Neuron (in vitro differentiated cells): Measurements from ENCODE around the gene FRMD5.
"Not testable (repeated sequence)": the region's sequence is repeated elsewhere in the genome, so short reads cannot be mapped to it uniquely, and the experiment has no call there.

Source experiments
- H2AFZ ChIP-seq: one replicate; pipeline ENCODE4 v1.6.1; 2013; ENCODE audit warnings: low read depth, mild to moderate bottlenecking, inconsistent platforms, low read length, moderate library complexity
- H3K27me3 ChIP-seq: one replicate; pipeline ENCODE4 v1.6.1; 2013; ENCODE audit warnings: low read length; ENCODE audit not compliant: insufficient read depth
- H3K36me3 ChIP-seq: one replicate; pipeline ENCODE4 v1.6.1; 2013; ENCODE audit warnings: low read length; ENCODE audit not compliant: insufficient read depth
- H3K4me1 ChIP-seq: one replicate; pipeline ENCODE4 v1.6.1; 2013; ENCODE audit warnings: low read length; ENCODE audit not compliant: insufficient read depth
- H3K4me3 ChIP-seq: 2 replicates; pipeline ENCODE4 v1.5.1; 2013; ENCODE audit warnings: mild to moderate bottlenecking, low read length, moderate library complexity
- H3K9me3 ChIP-seq: one replicate; pipeline ENCODE4 v1.6.1; 2013; ENCODE audit warnings: low read length

FRMD5 gene

DNA sequence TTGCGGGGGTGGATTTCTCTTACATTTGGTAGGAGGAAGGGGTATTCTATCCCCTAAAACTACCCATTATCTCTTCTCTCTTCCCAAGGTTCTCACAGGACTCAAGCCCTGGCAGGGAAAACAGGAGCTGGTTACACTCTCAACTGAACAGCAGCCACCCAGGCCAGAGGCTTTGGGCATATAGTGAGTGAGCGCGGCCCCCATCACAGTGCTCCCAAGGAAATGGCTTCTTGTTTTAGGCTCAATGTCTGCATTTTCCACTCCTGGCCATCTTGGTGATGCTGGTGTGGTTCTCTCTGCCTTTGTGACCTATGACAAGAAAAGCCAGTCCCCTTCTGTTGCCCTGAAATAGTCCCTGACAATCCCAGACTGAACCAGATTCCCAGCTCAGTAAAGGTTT lies 318.2 kb downstream of the FRMD5 start:
- peaks cover 14% of the 10 kb centered on the region for H3K36me3 ChIP-seq
- H3K4me1 ChIP-seq: no peaks in the 10 kb centered on the region
- no peaks in the 10 kb centered on the region for H3K9me3 ChIP-seq
- no peak overlapping the region for H2AFZ ChIP-seq
- no peaks in the 10 kb centered on the region for H3K27me3 ChIP-seq
- no peak overlapping the region for H3K4me3 ChIP-seq

DNA sequence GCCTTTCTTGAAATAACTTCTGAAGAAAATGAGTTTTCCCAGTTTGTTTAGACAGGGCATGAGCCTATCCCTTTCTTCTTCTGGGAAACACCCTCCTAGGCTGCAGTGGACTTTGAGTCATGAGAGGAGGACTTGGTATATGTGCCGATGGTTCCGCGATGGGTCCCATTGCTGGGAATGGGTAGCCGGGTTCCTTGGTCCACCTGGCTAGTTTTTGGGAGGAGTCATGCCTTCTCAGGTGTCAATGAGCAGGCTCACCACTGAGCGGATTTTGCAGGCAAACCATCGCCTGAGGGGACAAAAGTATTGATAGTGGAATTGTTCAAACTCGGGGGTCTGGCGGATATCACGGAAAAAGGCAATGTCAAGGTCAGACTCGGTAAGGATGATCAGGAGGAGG lies 321.4 kb downstream of the FRMD5 start:
- Histone ChIP-seq H3K36me3 (peaks cover 12% of the 10 kb centered on the region), H3K9me3 (no peaks in the 10 kb centered on the region)

DNA sequence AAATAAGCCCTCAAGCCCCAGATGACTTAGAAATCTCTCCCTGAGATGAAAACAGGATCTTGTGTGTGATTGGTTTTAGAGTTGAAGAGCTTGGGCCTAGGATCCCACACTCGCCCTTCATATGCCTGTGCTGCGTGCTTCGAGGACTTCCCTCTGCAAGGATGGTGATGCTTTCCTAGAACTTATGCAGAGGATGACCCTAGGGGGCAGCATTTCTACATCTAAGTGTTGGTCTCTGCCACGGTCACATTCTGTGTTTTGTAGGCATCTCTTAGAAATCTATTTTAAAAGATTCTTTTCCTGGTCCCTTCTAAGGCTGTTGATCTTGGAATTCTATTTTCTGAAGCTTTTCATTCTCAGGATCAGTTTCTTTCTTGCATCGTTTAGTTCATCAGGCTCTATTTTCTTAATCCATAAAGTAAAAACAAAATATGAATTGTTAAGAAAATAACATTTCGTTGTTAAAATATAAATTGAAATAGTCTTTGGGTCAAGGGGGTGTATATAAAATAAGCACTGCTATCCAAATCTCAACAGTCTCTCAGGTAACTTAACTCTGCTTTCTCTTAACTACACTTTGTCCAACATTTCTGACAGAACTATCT lies 322.6 kb downstream of the FRMD5 start:
- Histone ChIP-seq H3K27me3 (no peaks in the 10 kb centered on the region), H3K4me3 (no peak overlapping the region), H3K36me3 (peaks cover 10% of the 10 kb centered on the region), H3K4me1 (no peaks in the 10 kb centered on the region), H3K9me3 (no peaks in the 10 kb centered on the region), H2AFZ (no peak overlapping the region)

More for the DNA sequence above, 321.4 kb downstream of the FRMD5 start:
- Histone ChIP-seq H3K27me3 (no peaks in the 10 kb centered on the region), H3K4me1 (no peaks in the 10 kb centered on the region), H2AFZ (no peak overlapping the region), H3K4me3 (no peak overlapping the region)

DNA sequence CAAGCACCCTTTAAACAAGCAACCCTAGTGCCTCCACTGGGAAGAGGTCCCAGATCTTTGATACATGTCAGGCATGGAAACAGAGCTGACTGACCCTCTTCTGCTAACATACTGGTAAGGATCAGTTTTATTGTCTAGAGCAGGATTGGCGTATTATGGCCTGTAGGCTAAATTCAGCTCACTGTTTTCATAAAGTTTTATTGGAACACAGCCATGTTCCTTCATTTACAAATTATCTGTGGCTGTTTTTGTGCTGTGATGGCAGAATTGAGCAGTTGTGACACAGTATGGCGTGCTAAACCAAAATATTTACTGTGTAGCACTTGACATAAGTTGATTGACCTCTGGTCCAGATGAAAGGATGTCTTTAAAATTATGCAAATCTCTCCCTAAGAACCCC lies 323.2 kb downstream of the FRMD5 start:
- Histone ChIP-seq H3K4me3 (no peak overlapping the region), H3K9me3 (no peaks in the 10 kb centered on the region), H3K27me3 (no peaks in the 10 kb centered on the region), H2AFZ (no peak overlapping the region), H3K4me1 (no peaks in the 10 kb centered on the region), H3K36me3 (peaks cover 10% of the 10 kb centered on the region)

DNA sequence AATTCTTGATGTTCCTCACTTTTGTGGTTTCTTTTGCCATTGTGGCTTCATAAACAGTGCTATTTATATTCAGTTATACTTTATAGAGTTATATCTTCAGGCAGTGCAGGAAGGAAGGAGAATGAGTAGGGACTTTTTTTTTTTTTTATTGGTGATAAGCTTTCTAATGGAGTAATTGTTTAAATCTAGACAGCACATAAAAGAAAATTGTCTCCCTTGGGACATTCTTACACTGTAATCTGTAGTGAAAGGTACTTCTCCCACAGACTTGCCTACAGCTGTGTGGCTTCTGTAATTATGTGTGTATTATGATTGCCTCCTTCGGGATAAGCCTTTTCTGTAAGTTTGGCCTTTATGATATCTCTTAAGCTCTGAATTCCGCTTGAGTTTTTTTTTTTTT lies 326.7 kb downstream of the FRMD5 start:
- H3K36me3 ChIP-seq: peaks cover 18% of the 10 kb centered on the region

DNA sequence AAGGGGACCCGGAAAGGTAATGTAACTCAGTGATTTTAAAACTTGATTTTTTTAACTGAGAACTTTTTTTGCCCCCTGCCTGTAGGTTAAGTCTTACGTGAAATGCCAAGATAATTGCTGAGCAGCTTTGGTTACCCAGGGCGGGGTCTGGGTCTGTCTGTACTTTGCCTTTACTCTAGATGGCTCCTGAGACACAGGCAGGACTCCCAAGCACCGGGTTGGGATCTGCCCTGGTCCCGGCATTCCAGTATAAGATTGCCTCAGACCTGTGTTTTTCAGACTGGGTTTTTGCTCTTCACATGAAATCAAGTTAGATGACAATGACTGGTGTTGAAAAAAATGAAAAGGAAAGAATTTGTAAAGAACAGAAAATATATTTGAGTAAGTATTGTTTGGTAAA lies 328.0 kb downstream of the FRMD5 start:
- Histone ChIP-seq H3K4me1 (no peaks in the 10 kb centered on the region), H3K36me3 (peaks cover 18% of the 10 kb centered on the region), H3K9me3 (no peaks in the 10 kb centered on the region), H3K4me3 (no peak overlapping the region), H3K27me3 (no peaks in the 10 kb centered on the region), H2AFZ (no peak overlapping the region)

More for the DNA sequence above, 326.7 kb downstream of the FRMD5 start:
- no peak overlapping the region for H2AFZ ChIP-seq
- H3K4me3 ChIP-seq: no peak overlapping the region
- H3K27me3 ChIP-seq: no peaks in the 10 kb centered on the region
- no peaks in the 10 kb centered on the region for H3K4me1 ChIP-seq
- no peaks in the 10 kb centered on the region for H3K9me3 ChIP-seq

DNA sequence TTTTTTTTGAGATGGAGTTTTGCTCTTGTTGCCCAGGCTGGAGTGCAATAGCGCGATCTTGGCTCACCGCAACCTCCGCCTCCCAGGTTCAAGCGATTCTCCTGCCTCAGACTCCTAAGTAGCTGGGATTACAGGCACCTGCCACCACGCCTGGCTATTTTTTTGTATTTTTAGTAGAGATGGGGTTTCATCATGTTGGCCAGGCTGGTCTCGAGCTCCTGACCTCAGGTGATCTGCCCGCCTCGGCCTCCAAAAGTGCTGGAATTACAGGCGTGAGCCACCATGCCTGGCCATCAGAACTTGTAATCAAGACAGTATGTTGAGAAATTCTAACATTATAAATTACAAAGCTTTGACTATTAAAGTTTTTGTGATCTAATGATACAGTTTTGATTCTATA lies 328.4 kb downstream of the FRMD5 start:
- not testable (repeated sequence) for H3K27me3 ChIP-seq, H2AFZ ChIP-seq, H3K4me3 ChIP-seq, H3K9me3 ChIP-seq, H3K4me1 ChIP-seq
- H3K36me3 ChIP-seq: peaks cover 15% of the 10 kb centered on the region

DNA sequence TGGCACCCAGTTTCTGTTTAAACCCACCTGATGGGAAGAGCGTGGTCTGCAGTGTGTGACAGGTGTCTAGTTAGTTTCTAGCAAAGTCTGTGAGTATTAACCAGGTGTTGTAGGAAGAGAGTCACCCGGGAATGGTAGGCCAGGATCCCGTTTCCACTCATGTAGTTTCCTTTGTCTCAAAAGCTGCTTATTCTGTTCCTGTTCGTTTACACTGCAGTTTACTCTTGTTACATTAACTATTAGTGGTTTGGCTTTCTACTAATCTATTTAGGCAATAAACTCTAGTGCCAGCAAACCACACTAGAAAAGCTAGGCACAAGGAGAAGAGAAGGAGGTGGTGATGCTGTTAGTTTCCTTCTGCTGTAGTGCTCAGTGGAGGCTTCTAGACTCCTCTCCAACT lies 335.5 kb downstream of the FRMD5 start:
- peaks cover 19% of the 10 kb centered on the region for H3K36me3 ChIP-seq
- no peak overlapping the region for H2AFZ ChIP-seq
- H3K9me3 ChIP-seq: no peaks in the 10 kb centered on the region
- H3K4me3 ChIP-seq: no peak overlapping the region
- no peaks in the 10 kb centered on the region for H3K4me1 ChIP-seq
- H3K27me3 ChIP-seq: no peaks in the 10 kb centered on the region

DNA sequence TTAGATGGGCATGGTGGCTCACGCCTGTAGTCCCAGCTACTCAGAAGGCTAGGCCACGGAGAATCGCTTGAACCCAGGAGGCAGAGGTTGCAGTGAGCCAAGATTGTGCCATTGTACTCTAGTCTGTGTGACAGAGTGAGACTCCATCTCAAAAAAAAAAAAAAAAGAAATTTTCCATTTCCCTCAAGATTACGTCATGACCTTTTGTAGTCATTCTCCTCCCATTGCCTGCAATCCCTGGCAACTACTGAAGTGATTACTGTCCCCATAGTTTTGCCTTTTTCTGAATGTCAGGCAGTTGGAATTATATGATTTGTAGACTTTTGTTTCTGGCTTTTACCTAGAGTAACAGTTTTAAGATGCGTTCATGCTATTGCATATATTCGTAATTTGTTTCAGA lies 340.3 kb downstream of the FRMD5 start:
- no peaks in the 10 kb centered on the region for H3K4me1 ChIP-seq
- H3K27me3 ChIP-seq: no peaks in the 10 kb centered on the region
- H2AFZ ChIP-seq: no peak overlapping the region
- no peak overlapping the region for H3K4me3 ChIP-seq
- peaks cover 23% of the 10 kb centered on the region for H3K36me3 ChIP-seq
- no peaks in the 10 kb centered on the region for H3K9me3 ChIP-seq

DNA sequence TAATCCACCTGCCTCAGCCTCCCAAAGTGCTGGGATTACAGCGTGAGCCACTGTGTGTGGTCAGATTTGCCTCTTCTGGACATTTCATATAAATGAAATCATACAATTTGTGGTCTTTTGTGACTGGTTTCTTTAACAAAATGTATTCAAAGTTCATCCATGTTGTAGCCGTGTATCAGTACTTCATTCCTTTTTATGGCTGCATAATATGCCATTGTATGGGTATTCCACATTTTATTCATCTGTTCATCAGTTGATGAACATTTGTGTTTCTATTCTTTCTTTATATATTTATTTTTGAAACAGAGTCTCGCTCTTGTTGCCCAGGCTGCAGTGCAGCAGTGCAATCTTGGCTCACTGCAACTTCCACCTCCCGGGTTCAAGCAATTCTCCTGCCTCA lies 342.5 kb downstream of the FRMD5 start:
- H3K27me3 ChIP-seq: no peaks in the 10 kb centered on the region
- peaks cover 22% of the 10 kb centered on the region for H3K36me3 ChIP-seq
- no peak overlapping the region for H3K4me3 ChIP-seq
- H3K4me1 ChIP-seq: no peaks in the 10 kb centered on the region
- no peak overlapping the region for H2AFZ ChIP-seq
- no peaks in the 10 kb centered on the region for H3K9me3 ChIP-seq

DNA sequence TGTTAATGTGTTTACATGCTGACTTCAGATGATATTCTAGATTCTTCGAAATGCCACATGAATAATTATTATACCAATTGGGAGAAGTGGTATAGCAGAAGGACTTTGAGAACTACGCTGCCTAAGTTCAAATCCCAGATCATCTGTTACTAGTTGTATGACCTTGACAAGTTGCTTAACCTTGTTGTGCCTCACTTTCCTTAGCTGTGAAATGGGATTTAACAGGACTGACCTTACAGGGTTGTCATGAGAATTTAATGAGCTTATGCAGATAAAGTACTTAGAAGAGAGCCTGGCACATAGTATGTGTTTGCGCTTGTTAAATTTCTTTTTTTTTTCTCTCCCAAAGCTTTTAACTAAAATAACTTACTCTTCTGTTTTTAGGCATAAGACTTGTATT lies 343.8 kb downstream of the FRMD5 start:
- no peaks in the 10 kb centered on the region for H3K9me3 ChIP-seq
- H3K36me3 ChIP-seq: peaks cover 23% of the 10 kb centered on the region
- H3K27me3 ChIP-seq: no peaks in the 10 kb centered on the region
- H2AFZ ChIP-seq: no peak overlapping the region
- no peaks in the 10 kb centered on the region for H3K4me1 ChIP-seq
- H3K4me3 ChIP-seq: no peak overlapping the region

DNA sequence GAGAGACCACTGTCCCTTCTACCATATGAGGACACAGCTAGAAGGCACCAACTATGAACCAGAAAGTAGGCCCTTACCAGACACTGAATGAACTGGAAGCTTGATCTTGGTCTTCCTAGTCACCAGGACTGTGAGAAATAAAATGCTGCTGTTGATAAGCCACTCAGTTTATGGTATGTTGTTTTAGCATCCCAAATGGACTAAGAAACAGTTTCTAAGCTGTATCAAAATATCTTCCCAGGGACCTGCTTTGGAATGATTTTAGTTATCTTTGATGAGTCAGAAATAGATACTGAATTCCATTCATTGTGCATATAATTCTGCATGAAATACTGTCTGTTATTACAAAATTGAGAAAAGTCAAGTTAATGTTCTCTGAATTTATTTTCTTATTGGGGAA lies 349.6 kb downstream of the FRMD5 start:
- Histone ChIP-seq H3K4me3 (no peak overlapping the region), H3K9me3 (no peaks in the 10 kb centered on the region), H3K36me3 (peaks cover 32% of the 10 kb centered on the region), H3K27me3 (no peaks in the 10 kb centered on the region), H2AFZ (no peak overlapping the region), H3K4me1 (no peaks in the 10 kb centered on the region)

DNA sequence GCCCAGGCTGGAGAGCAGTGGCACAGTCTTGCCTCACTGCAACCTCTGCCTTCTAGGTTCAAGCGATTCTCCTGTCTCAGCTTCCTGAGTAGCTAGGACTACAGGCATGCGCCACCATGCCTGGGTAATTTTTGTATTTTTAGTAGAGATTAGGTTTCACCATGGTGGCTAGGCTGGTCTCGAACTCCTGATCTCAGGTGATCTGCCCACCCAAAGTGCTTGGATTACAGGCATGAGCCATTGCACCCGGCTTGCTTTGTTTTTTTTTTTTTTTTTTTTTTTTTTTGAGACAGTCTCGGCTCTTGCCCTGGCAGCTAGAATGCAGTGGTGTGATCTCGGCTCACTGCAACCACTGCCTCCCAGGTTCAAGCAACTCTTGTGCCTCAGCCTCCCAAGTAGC lies 362.6 kb downstream of the FRMD5 start:
- peaks cover 24% of the 10 kb centered on the region for H3K36me3 ChIP-seq
- not testable (repeated sequence) for H3K4me3 ChIP-seq, H3K9me3 ChIP-seq, H3K27me3 ChIP-seq, H2AFZ ChIP-seq, H3K4me1 ChIP-seq

DNA sequence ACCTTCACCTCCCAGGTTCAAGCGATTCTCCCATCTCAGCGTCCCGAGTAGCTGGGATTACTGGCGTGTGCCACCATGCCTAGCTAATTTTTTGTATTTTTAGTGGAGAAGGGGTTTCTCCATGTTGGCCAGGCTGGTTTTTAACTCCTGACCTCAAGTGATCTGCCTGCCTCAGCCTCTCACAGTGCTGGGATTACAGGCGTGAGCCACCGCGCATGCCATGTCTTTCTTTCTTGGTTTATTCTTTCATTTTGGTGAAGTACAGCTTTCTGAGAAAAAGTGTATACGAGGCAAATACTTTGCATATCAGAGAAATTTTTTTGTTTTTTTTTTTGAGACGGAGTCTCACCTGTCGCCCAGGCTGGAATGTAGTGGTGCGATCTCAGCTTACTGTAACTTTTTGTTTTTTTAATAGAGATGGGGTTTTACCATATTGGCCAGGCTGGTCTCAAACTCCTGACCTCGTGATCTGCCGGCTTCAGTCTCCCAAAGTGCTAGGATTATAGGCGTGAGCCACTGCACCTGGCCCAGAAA lies 363.5 kb downstream of the FRMD5 start:
- peaks cover 20% of the 10 kb centered on the region for H3K36me3 ChIP-seq
- H3K4me1 ChIP-seq, H3K27me3 ChIP-seq, H2AFZ ChIP-seq, H3K4me3 ChIP-seq, H3K9me3 ChIP-seq: not testable (repeated sequence)
